22Rv1 (cell line): ENCODE results near the gene SLC25A51.

ENCODE experiments used
- ZFX ChIP-seq: fragments of 450-650 bp; IDR thresholded peaks from 2 replicates; pipeline ENCODE4 v1.6.1; 2017; ENCODE audit warnings: antibody characterized with exemption, borderline replicate concordance
- TF ChIP-seq, protein P1 (sequence below): fragments of 450-650 bp; IDR thresholded peaks from 2 replicates; pipeline ENCODE4 v1.5.1; 2017; ENCODE audit warnings: mild to moderate bottlenecking

DNA sequence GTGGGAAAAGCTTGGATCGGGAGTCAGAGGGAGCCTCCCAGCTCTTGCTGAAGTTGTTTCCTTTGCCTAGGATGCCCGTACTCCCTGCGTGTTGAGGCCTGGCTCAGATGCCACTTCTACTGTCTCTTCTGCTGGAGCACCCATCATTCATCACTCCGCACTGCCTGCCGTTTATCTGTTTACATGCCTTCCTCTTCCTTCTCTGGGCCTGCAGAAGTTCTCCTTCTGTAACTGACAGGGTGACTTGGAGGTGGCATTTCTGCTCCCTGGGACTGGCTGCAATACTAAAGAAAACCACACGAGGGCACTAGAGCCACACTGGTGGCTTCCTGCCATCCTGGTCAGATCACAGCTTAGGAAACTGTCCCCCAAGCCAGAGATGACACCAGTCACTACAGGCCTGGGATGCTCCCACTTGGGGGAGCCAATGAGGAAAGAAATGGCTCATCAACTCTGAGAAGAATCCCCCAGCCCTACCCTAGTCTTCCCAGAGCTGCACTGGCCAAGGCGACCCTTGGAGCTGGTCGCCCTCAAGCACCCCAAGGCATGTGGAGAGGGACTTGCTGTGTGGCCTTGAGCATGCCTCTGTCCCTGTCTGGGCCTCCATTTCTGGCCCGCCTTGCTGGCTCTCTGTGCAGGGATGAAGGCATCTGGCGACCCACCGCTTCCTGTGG is 9.7 kb upstream of the SLC25A51 start:
- TF ChIP-seq, protein P1, sequence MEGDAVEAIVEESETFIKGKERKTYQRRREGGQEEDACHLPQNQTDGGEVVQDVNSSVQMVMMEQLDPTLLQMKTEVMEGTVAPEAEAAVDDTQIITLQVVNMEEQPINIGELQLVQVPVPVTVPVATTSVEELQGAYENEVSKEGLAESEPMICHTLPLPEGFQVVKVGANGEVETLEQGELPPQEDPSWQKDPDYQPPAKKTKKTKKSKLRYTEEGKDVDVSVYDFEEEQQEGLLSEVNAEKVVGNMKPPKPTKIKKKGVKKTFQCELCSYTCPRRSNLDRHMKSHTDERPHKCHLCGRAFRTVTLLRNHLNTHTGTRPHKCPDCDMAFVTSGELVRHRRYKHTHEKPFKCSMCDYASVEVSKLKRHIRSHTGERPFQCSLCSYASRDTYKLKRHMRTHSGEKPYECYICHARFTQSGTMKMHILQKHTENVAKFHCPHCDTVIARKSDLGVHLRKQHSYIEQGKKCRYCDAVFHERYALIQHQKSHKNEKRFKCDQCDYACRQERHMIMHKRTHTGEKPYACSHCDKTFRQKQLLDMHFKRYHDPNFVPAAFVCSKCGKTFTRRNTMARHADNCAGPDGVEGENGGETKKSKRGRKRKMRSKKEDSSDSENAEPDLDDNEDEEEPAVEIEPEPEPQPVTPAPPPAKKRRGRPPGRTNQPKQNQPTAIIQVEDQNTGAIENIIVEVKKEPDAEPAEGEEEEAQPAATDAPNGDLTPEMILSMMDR: peak; percentile 94
- TF ChIP-seq ZFX: no peak
